ENCODE measurements around the gene SLC38A10.

- TF ChIP-seq CTCF (IDR thresholded peaks at IDR 0.05 in 2 of 3, conservative IDR thresholded peaks at IDR 0.05 in 1 of 3; ENCODE audit: control insufficient read depth in 2 of 3, extremely low read depth in 1 of 3, insufficient read depth in 1 of 3, low read depth in 3 of 3, low read length in 3 of 3), result no peak
- no peak for TF ChIP-seq WRNIP1 (IDR thresholded peaks at IDR 0.05; ENCODE audit: borderline replicate concordance, low read depth, low read length)
- TF ChIP-seq POLR2AphosphoS5 (IDR thresholded peaks at IDR 0.05; ENCODE audit: low read length), result no peak
- TF ChIP-seq YY1 (IDR thresholded peaks at IDR 0.05; ENCODE audit: low read depth, low read length), result no peak
- no peak for TF ChIP-seq TARDBP (IDR thresholded peaks at IDR 0.05; ENCODE audit: borderline replicate concordance)
- TF ChIP-seq REST (IDR thresholded peaks at IDR 0.05; ENCODE audit: low read depth, low read length), result no peak
- no peak for TF ChIP-seq EP300 (IDR thresholded peaks at IDR 0.05; ENCODE audit: borderline replicate concordance in 1 of 2, control insufficient read depth in 1 of 2, low read depth in 2 of 2, low read length in 2 of 2)
- no peak for TF ChIP-seq POU2F2 (IDR thresholded peaks at IDR 0.05; ENCODE audit: borderline replicate concordance, low read depth, low read length)
These were observed 24.8 kb downstream of the SLC38A10 start for GRCh38 chr17:81270279-81270678.
